ENCODE results near the gene SERGEF. TPM values are rescaled to one million over a fixed set of nuclear protein-coding genes. Genes with fewer than 3 reads are reported as not detected.

Gene SERGEF
- total RNA-seq, 1 experiment from 2014 or later: 31.4 TPM

DNA sequence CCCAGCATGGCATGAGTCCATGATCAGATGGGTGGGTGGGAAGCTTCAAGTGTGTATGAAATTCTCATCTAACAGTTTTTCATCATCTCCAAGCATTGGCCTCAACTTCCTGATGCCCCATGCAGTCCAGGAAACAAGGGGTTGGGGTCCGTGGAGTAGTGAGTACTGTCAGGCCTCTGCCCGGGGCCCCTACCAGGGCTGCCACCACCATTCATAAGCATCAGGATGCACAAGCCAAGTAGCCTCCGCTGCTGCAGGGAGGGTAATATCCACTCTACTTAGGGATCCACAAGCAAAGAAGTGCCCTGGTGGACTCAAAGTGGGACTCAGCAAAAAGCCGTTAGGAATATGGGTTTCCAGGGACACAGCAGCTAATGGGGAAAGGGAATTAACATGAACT lies 229.0 kb downstream of the SERGEF start:
- H3K9me3 ChIP-seq (ENCODE audit: control insufficient read depth, low read depth, low read length): no peaks in the 10 kb centered on the region
- H3K23me2 ChIP-seq (ENCODE audit: insufficient read length, low read depth, low read length, poor library complexity, severe bottlenecking): no peaks in the 10 kb centered on the region
- H3K9me3 Mint-ChIP-seq: no peaks in the 10 kb centered on the region
- no peak overlapping the region for H2AFZ ChIP-seq (ENCODE audit: low read length)
- H2BK20ac ChIP-seq (ENCODE audit: low read depth, low read length, poor library complexity, severe bottlenecking): no peak overlapping the region
- WGBS (ENCODE audit: extremely low coverage, insufficient read length, low lambda C conversion rate): no CpG with 5 or more reads among the region's 4 CpGs
- H4K8ac ChIP-seq (replicated peaks; ENCODE audit: insufficient read length, low read depth, low read length): no peak overlapping the region
- TF ChIP-seq, protein P1, sequence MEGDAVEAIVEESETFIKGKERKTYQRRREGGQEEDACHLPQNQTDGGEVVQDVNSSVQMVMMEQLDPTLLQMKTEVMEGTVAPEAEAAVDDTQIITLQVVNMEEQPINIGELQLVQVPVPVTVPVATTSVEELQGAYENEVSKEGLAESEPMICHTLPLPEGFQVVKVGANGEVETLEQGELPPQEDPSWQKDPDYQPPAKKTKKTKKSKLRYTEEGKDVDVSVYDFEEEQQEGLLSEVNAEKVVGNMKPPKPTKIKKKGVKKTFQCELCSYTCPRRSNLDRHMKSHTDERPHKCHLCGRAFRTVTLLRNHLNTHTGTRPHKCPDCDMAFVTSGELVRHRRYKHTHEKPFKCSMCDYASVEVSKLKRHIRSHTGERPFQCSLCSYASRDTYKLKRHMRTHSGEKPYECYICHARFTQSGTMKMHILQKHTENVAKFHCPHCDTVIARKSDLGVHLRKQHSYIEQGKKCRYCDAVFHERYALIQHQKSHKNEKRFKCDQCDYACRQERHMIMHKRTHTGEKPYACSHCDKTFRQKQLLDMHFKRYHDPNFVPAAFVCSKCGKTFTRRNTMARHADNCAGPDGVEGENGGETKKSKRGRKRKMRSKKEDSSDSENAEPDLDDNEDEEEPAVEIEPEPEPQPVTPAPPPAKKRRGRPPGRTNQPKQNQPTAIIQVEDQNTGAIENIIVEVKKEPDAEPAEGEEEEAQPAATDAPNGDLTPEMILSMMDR (conservative IDR thresholded peaks at IDR 0.05): no peak
- no peak overlapping the region for H3K56ac ChIP-seq (ENCODE audit: insufficient read length, low read depth, low read length)
- no peak overlapping the region for H3K27ac ChIP-seq (ENCODE audit: insufficient read length, low read depth, low read length)
- no peak overlapping the region for H2BK120ac ChIP-seq (ENCODE audit: low read depth, low read length, poor library complexity, severe bottlenecking)
- H3K4ac ChIP-seq (ENCODE audit: low read depth, low read length): no peak overlapping the region
- no peak overlapping the region for H4K5ac ChIP-seq (ENCODE audit: insufficient read length, low read depth, low read length)
- H3K23ac ChIP-seq (ENCODE audit: insufficient read length, low read depth, low read length): no peak overlapping the region
- no peaks in the 10 kb centered on the region for H3K4me1 Mint-ChIP-seq
- H2AK5ac ChIP-seq (ENCODE audit: insufficient read length, low read length): no peak overlapping the region
- H2BK5ac ChIP-seq (ENCODE audit: insufficient read length, low read length): no peak overlapping the region
- no peak overlapping the region for H3K14ac ChIP-seq (ENCODE audit: insufficient read depth, low read length)
- no peak overlapping the region for H2BK12ac ChIP-seq (ENCODE audit: insufficient read length, low read depth, low read length)
- H3K18ac ChIP-seq (ENCODE audit: insufficient read length, low read depth, low read length): no peak overlapping the region
- H3K9ac ChIP-seq (ENCODE audit: extremely low read depth, insufficient read length, low read length): no peak overlapping the region
- peaks cover 2% of the 10 kb centered on the region for H3K27me3 Mint-ChIP-seq (ENCODE audit: low read depth)
- no peak overlapping the region for H4K91ac ChIP-seq (ENCODE audit: insufficient read length, low read depth, low read length)
- no peaks in the 10 kb centered on the region for H3K79me1 ChIP-seq (ENCODE audit: insufficient read depth, low read depth, low read length, poor library complexity, severe bottlenecking)
- no peak overlapping the region for H3K4me2 ChIP-seq (ENCODE audit: insufficient read depth, insufficient read length, low read length)
- peaks cover 0 to 3% (median 0%) of the 10 kb centered on the region in 3 experiments; a peak in 2 of 7 replicates for H3K36me3 Mint-ChIP-seq (ENCODE audit: insufficient read depth in 1 of 3, low read depth in 3 of 3)
- H3K27ac Mint-ChIP-seq: no peak overlapping the region
- H3K4me1 ChIP-seq (ENCODE audit: insufficient read depth, low read length): no peaks in the 10 kb centered on the region
- H3T11ph ChIP-seq (ENCODE audit: low read length): no peak overlapping the region
- H3K79me2 ChIP-seq (ENCODE audit: insufficient read depth, low read length): no peaks in the 10 kb centered on the region
- no peaks in the 10 kb centered on the region for H3K27me3 ChIP-seq (ENCODE audit: insufficient read depth, low read length)
- no peak overlapping the region for H3K4me3 Mint-ChIP-seq
- no peak for DNase-seq
- H2BK15ac ChIP-seq (ENCODE audit: low read depth, low read length): no peak overlapping the region
- H4K20me1 ChIP-seq (ENCODE audit: control insufficient read depth, insufficient read depth, insufficient read length): no peaks in the 10 kb centered on the region
